ENCODE measurements around the gene PSRC1. TPM values are rescaled to one million over a fixed set of nuclear protein-coding genes. Genes with fewer than 3 reads are reported as not detected.

PSRC1 gene
- total and polyA plus RNA-seq, 2 experiments from 2014 or later, result 55.0 to 61.1 TPM

DNA sequence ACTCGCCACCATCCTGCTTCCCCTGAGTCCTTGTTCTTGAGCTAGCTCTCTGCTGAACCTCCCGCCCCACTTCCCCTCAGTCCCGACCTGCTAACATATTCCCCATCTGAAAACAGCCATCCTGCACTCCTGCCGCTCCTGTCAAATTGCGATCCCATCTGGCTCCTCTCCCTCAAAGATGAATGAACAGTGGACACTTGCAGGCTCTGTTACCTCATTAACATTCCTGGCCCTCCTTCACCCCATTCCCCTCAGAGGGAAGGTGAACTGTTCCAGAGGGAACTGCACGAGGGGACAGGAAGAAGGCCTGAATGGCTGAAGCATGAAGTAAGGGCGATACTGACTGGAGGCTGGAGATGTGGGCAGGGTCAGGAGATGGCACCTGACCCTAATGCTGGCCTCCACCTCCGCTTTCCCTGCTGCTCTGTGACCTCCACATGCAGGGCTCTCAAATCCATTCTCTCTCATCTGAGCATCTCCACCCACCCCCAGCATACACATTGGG, 41.1 kb downstream of the PSRC1 start:
- H3K36me3 Mint-ChIP-seq (ENCODE audit: low read depth), result peaks cover 22% of the 10 kb centered on the region
- TF ChIP-seq, protein P1, sequence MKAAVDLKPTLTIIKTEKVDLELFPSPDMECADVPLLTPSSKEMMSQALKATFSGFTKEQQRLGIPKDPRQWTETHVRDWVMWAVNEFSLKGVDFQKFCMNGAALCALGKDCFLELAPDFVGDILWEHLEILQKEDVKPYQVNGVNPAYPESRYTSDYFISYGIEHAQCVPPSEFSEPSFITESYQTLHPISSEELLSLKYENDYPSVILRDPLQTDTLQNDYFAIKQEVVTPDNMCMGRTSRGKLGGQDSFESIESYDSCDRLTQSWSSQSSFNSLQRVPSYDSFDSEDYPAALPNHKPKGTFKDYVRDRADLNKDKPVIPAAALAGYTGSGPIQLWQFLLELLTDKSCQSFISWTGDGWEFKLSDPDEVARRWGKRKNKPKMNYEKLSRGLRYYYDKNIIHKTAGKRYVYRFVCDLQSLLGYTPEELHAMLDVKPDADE (IDR thresholded peaks at IDR 0.05), result no peak
- TF ChIP-seq, protein P2, sequence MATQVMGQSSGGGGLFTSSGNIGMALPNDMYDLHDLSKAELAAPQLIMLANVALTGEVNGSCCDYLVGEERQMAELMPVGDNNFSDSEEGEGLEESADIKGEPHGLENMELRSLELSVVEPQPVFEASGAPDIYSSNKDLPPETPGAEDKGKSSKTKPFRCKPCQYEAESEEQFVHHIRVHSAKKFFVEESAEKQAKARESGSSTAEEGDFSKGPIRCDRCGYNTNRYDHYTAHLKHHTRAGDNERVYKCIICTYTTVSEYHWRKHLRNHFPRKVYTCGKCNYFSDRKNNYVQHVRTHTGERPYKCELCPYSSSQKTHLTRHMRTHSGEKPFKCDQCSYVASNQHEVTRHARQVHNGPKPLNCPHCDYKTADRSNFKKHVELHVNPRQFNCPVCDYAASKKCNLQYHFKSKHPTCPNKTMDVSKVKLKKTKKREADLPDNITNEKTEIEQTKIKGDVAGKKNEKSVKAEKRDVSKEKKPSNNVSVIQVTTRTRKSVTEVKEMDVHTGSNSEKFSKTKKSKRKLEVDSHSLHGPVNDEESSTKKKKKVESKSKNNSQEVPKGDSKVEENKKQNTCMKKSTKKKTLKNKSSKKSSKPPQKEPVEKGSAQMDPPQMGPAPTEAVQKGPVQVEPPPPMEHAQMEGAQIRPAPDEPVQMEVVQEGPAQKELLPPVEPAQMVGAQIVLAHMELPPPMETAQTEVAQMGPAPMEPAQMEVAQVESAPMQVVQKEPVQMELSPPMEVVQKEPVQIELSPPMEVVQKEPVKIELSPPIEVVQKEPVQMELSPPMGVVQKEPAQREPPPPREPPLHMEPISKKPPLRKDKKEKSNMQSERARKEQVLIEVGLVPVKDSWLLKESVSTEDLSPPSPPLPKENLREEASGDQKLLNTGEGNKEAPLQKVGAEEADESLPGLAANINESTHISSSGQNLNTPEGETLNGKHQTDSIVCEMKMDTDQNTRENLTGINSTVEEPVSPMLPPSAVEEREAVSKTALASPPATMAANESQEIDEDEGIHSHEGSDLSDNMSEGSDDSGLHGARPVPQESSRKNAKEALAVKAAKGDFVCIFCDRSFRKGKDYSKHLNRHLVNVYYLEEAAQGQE (IDR thresholded peaks at IDR 0.05; ENCODE audit: unreplicated experiment), result no peak
- no peak for TF ChIP-seq CREB1 (CRISPR knock-in tag; IDR thresholded peaks at IDR 0.05; ENCODE audit: low read depth)
- TF ChIP-seq STAT1 (IDR thresholded peaks at IDR 0.05; ENCODE audit: unreplicated experiment), result no peak
- TF ChIP-seq, protein P3, sequence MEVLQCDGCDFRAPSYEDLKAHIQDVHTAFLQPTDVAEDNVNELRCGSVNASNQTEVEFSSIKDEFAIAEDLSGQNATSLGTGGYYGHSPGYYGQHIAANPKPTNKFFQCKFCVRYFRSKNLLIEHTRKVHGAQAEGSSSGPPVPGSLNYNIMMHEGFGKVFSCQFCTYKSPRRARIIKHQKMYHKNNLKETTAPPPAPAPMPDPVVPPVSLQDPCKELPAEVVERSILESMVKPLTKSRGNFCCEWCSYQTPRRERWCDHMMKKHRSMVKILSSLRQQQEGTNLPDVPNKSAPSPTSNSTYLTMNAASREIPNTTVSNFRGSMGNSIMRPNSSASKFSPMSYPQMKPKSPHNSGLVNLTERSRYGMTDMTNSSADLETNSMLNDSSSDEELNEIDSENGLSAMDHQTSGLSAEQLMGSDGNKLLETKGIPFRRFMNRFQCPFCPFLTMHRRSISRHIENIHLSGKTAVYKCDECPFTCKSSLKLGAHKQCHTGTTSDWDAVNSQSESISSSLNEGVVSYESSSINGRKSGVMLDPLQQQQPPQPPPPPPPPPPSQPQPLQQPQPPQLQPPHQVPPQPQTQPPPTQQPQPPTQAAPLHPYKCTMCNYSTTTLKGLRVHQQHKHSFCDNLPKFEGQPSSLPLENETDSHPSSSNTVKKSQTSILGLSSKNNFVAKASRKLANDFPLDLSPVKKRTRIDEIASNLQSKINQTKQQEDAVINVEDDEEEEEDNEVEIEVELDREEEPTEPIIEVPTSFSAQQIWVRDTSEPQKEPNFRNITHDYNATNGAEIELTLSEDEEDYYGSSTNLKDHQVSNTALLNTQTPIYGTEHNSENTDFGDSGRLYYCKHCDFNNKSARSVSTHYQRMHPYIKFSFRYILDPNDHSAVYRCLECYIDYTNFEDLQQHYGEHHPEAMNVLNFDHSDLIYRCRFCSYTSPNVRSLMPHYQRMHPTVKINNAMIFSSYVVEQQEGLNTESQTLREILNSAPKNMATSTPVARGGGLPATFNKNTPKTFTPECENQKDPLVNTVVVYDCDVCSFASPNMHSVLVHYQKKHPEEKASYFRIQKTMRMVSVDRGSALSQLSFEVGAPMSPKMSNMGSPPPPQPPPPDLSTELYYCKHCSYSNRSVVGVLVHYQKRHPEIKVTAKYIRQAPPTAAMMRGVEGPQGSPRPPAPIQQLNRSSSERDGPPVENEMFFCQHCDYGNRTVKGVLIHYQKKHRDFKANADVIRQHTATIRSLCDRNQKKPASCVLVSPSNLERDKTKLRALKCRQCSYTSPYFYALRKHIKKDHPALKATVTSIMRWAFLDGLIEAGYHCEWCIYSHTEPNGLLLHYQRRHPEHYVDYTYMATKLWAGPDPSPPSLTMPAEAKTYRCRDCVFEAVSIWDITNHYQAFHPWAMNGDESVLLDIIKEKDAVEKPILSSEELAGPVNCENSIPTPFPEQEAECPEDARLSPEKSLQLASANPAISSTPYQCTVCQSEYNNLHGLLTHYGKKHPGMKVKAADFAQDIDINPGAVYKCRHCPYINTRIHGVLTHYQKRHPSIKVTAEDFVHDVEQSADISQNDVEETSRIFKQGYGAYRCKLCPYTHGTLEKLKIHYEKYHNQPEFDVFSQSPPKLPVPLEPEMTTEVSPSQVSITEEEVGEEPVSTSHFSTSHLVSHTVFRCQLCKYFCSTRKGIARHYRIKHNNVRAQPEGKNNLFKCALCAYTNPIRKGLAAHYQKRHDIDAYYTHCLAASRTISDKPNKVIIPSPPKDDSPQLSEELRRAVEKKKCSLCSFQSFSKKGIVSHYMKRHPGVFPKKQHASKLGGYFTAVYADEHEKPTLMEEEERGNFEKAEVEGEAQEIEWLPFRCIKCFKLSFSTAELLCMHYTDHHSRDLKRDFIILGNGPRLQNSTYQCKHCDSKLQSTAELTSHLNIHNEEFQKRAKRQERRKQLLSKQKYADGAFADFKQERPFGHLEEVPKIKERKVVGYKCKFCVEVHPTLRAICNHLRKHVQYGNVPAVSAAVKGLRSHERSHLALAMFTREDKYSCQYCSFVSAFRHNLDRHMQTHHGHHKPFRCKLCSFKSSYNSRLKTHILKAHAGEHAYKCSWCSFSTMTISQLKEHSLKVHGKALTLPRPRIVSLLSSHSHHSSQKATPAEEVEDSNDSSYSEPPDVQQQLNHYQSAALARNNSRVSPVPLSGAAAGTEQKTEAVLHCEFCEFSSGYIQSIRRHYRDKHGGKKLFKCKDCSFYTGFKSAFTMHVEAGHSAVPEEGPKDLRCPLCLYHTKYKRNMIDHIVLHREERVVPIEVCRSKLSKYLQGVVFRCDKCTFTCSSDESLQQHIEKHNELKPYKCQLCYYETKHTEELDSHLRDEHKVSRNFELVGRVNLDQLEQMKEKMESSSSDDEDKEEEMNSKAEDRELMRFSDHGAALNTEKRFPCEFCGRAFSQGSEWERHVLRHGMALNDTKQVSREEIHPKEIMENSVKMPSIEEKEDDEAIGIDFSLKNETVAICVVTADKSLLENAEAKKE (CRISPR knock-in tag; IDR thresholded peaks at IDR 0.05), result no peak
- TF ChIP-seq NANOG (IDR thresholded peaks at IDR 0.05; ENCODE audit: borderline replicate concordance), result no peak
- TF ChIP-seq EZH2 (IDR thresholded peaks at IDR 0.05; ENCODE audit: low read depth, unreplicated experiment), result no peak
- TF ChIP-seq EZH2phosphoT487 (IDR thresholded peaks at IDR 0.05; ENCODE audit: unreplicated experiment), result no peak
- no peak for TF ChIP-seq ZNF114 (CRISPR knock-in tag; IDR thresholded peaks at IDR 0.05)
- TF ChIP-seq ZNF331 (CRISPR knock-in tag; IDR thresholded peaks at IDR 0.05; ENCODE audit: low read depth), result no peak
- no peak for TF ChIP-seq POLR2AphosphoS5 (IDR thresholded peaks at IDR 0.05; ENCODE audit: low read depth)
- no peak for TF ChIP-seq JUNB (IDR thresholded peaks at IDR 0.05; ENCODE audit: unreplicated experiment)
- TF ChIP-seq, protein P4, sequence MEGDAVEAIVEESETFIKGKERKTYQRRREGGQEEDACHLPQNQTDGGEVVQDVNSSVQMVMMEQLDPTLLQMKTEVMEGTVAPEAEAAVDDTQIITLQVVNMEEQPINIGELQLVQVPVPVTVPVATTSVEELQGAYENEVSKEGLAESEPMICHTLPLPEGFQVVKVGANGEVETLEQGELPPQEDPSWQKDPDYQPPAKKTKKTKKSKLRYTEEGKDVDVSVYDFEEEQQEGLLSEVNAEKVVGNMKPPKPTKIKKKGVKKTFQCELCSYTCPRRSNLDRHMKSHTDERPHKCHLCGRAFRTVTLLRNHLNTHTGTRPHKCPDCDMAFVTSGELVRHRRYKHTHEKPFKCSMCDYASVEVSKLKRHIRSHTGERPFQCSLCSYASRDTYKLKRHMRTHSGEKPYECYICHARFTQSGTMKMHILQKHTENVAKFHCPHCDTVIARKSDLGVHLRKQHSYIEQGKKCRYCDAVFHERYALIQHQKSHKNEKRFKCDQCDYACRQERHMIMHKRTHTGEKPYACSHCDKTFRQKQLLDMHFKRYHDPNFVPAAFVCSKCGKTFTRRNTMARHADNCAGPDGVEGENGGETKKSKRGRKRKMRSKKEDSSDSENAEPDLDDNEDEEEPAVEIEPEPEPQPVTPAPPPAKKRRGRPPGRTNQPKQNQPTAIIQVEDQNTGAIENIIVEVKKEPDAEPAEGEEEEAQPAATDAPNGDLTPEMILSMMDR (conservative IDR thresholded peaks at IDR 0.05; ENCODE audit: low read depth in 2 of 2), result no peak
- peaks cover 20% of the 10 kb centered on the region for H3K27me3 Mint-ChIP-seq (ENCODE audit: insufficient read depth, low read depth, poor library complexity)
- Histone ChIP-seq H3K4me1 (ENCODE audit: insufficient read depth) (peaks cover 54% of the 10 kb centered on the region), H3K4me2 (peak overlapping the region; percentile 77), H2AFZ (no peak overlapping the region), H3K27me3 (ENCODE audit: insufficient read depth) (no peaks in the 10 kb centered on the region), H3K36me3 (ENCODE audit: insufficient read depth) (peaks cover 11% of the 10 kb centered on the region), H3F3A (replicated peaks; ENCODE audit: low read depth) (peaks cover 32% of the 10 kb centered on the region), H3K9me2 (ENCODE audit: insufficient read depth) (no peaks in the 10 kb centered on the region), H3K27ac (ENCODE audit: low read depth) (no peak overlapping the region), H3K4me3 (no peak overlapping the region), H3K79me2 (replicated peaks; ENCODE audit: insufficient read depth) (no peaks in the 10 kb centered on the region), H4K20me1 (replicated peaks; ENCODE audit: insufficient read depth) (no peaks in the 10 kb centered on the region)
- peak overlapping the region; percentile 26 for H3K27ac Mint-ChIP-seq
- DNase-seq (ENCODE audit: low spot score), result no peak
- peaks cover 56% of the 10 kb centered on the region for H3K4me1 Mint-ChIP-seq
- no peak overlapping the region; the same call in 2 of the 3 replicates for H3K4me3 Mint-ChIP-seq
- H3K9me3 Mint-ChIP-seq, result no peaks in the 10 kb centered on the region; the same call in 1 of the 3 replicates
- ATAC-seq, result no peak

Measured in GM23338 (cell line).